B cell (primary cell): ENCODE measurements around the gene KIR2DL3.
"Not testable (repeated sequence)": the region's sequence is repeated elsewhere in the genome, so short reads cannot be mapped to it uniquely, and the experiment has no call there.

Experiments used
- EZH2 ChIP-seq: IDR thresholded peaks from 2 replicates; pipeline ENCODE4 v1.6.1; 2012; ENCODE audit warnings: borderline replicate concordance, low read depth, mild to moderate bottlenecking, moderate library complexity, low read length; ENCODE audit not compliant: insufficient read depth, poor library complexity, severe bottlenecking
- TF ChIP-seq, protein P1 (sequence below): fragments of 200-600 bp; IDR thresholded peaks from one replicate; pipeline ENCODE4 v1.8.0; 2022; ENCODE audit warnings: antibody characterized with exemption, mild to moderate bottlenecking

GRCh38 chr19:54741950-54742349 lies 3.6 kb downstream of the KIR2DL3 start:
- TF ChIP-seq, protein P1, sequence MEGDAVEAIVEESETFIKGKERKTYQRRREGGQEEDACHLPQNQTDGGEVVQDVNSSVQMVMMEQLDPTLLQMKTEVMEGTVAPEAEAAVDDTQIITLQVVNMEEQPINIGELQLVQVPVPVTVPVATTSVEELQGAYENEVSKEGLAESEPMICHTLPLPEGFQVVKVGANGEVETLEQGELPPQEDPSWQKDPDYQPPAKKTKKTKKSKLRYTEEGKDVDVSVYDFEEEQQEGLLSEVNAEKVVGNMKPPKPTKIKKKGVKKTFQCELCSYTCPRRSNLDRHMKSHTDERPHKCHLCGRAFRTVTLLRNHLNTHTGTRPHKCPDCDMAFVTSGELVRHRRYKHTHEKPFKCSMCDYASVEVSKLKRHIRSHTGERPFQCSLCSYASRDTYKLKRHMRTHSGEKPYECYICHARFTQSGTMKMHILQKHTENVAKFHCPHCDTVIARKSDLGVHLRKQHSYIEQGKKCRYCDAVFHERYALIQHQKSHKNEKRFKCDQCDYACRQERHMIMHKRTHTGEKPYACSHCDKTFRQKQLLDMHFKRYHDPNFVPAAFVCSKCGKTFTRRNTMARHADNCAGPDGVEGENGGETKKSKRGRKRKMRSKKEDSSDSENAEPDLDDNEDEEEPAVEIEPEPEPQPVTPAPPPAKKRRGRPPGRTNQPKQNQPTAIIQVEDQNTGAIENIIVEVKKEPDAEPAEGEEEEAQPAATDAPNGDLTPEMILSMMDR, result not testable (repeated sequence)
- TF ChIP-seq EZH2, result not testable (repeated sequence)
